ENCODE data around the gene C6orf62. TPM values are rescaled to one million over a fixed set of nuclear protein-coding genes. Genes with fewer than 3 reads are reported as not detected.
A peak's percentile ranks its signal among the peaks of the same experiment; 100 is the strongest.

C6orf62 gene
- total RNA-seq, 2 experiments from 2014 or later: 42.3 to 77.4 TPM

GRCh38 chr6:24763578-24763977 is 44.6 kb upstream of the C6orf62 start:
- CTCF ChIA-PET (ENCODE audit: unreplicated experiment): no interaction called here
- H3K4me3 ChIP-seq (ENCODE audit: low read depth, low read length, poor library complexity, severe bottlenecking): no peak overlapping the region
- no peaks in the 10 kb centered on the region for H4K20me1 ChIP-seq (ENCODE audit: insufficient read depth, low read length)
- intact Hi-C loops (cut with micrococcal nuclease; ENCODE audit: unreplicated experiment): no loop called here
- H3K79me2 ChIP-seq (ENCODE audit: insufficient read depth, low read depth, low read length): no peaks in the 10 kb centered on the region
- no TSS peak for BruUV-seq (replicated peaks)
- no peaks in the 10 kb centered on the region for H3K9me3 ChIP-seq (ENCODE audit: low read length)
- H3K27ac ChIP-seq (ENCODE audit: low read depth, low read length, poor library complexity, severe bottlenecking): no peak overlapping the region
- POLR2A ChIA-PET: interaction anchor here (1.9 kb wide), 1 partner anchor 179 kb away, joined by 8 read pairs; no protein-coding TSS in a partner anchor
- DNase-seq (ENCODE audit: low spot score): no peak
- H2AFZ ChIP-seq (ENCODE audit: low read length): no peak overlapping the region
- H3K4me1 ChIP-seq (ENCODE audit: insufficient read depth, low read length, poor library complexity, severe bottlenecking): peaks cover 11% of the 10 kb centered on the region
- H3K36me3 ChIP-seq (ENCODE audit: insufficient read depth, low read length): no peaks in the 10 kb centered on the region
- no peaks in the 10 kb centered on the region for H3K9me2 ChIP-seq (ENCODE audit: insufficient read depth, low read length)
- no peak for TF ChIP-seq CTCF (conservative IDR thresholded peaks at IDR 0.05; ENCODE audit: low read length)
- TF ChIP-seq EZH2phosphoT487 (IDR thresholded peaks at IDR 0.05; ENCODE audit: borderline replicate concordance, low read depth, low read length): no peak
- no peak overlapping the region for H3K4me2 ChIP-seq (ENCODE audit: low read length)

DNA sequence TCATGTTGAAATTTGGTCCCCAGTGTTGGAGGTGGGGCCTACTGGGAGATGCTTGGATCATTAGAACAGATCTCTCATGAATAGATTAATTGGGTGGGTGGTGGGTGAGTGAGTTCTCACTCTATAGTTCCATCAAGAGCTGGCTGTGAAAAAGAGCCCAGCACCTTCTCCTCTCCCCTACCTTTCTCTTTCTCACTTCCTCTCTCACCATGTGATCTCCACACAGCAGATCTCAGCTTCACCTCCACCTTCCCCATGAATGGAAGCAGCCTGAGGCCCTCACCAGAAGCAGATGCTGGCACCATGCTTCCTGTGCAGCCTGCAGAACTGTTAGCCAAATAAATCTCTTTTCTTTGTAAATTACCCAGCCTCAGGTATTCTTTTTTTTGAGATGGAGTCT is 42.9 kb upstream of the C6orf62 start:
- POLR2A ChIA-PET: no interaction called here

More for the DNA sequence above, 42.9 kb upstream of the C6orf62 start:
- Histone ChIP-seq H3K4me2 (ENCODE audit: low read length) (no peak overlapping the region), H3K9me3 (ENCODE audit: low read length) (no peaks in the 10 kb centered on the region), H3K9me2 (ENCODE audit: insufficient read depth, low read length) (no peaks in the 10 kb centered on the region), H4K20me1 (ENCODE audit: insufficient read depth, low read length) (no peaks in the 10 kb centered on the region), H2AFZ (ENCODE audit: low read length) (peak overlapping the region; percentile 45; the same call in 1 of the 2 replicates), H3K4me3 (ENCODE audit: low read depth, low read length, poor library complexity, severe bottlenecking) (no peak overlapping the region), H3K27ac (ENCODE audit: low read depth, low read length, poor library complexity, severe bottlenecking) (no peak overlapping the region), H3K36me3 (ENCODE audit: insufficient read depth, low read length) (no peaks in the 10 kb centered on the region), H3K79me2 (ENCODE audit: insufficient read depth, low read depth, low read length) (no peaks in the 10 kb centered on the region), H3K4me1 (ENCODE audit: insufficient read depth, low read length, poor library complexity, severe bottlenecking) (peaks cover 10% of the 10 kb centered on the region)
- TF ChIP-seq EZH2phosphoT487 (IDR thresholded peaks at IDR 0.05; ENCODE audit: borderline replicate concordance, low read depth, low read length) (no peak), CTCF (conservative IDR thresholded peaks at IDR 0.05; ENCODE audit: low read length) (no peak)
- no peak for DNase-seq (ENCODE audit: low spot score)
- BruUV-seq (replicated peaks): no TSS peak
- CTCF ChIA-PET (ENCODE audit: unreplicated experiment): interaction anchor here (0.6 kb wide), 1 partner anchor 242 kb away, joined by 3 read pairs; no protein-coding TSS in a partner anchor
- intact Hi-C loops (cut with micrococcal nuclease; ENCODE audit: unreplicated experiment): no loop called here
